ENCODE results near the gene RANBP1. TPM values are rescaled to one million over a fixed set of nuclear protein-coding genes. Genes with fewer than 3 reads are reported as not detected.
A peak's percentile ranks its signal among the peaks of the same experiment; 100 is the strongest.

The RANBP1 gene
- total and polyA plus RNA-seq, 9 of the 15 experiments (the other 6 are each of a cell fraction or from before 2014, with no cell fraction given), result 162 to 2,891 (median 1,289) TPM

GRCh38 chr22:20068640-20069039 lies 47.3 kb upstream of the RANBP1 start:
- DNase-seq (ENCODE audit: extremely low read depth in 1 of 4, low spot score in 3 of 4), result no peak
- Histone ChIP-seq H3K36me3 (ENCODE audit: control insufficient read depth, insufficient read depth, low read length) (peaks cover 14% of the 10 kb centered on the region; the same call in 2 of the 3 replicates), H3K9me3 (replicated peaks; ENCODE audit: control insufficient read depth, insufficient read depth, low read depth, low read length) (no peaks in the 10 kb centered on the region), H2AFZ (ENCODE audit: low read depth, low read length) (no peak overlapping the region), H3K9me1 (ENCODE audit: control insufficient read depth, insufficient read depth, low read length) (no peaks in the 10 kb centered on the region), H3K4me1 (replicated peaks in 1 of 2; ENCODE audit: control insufficient read depth in 2 of 2, insufficient read depth in 2 of 2, low read length in 2 of 2) (peaks cover 32 to 46% of the 10 kb centered on the region in 2 experiments), H3K4me2 (ENCODE audit: insufficient read depth, low read length) (no peak overlapping the region), H3K4me3 (no peak overlapping the region), H3K27ac (ENCODE audit: extremely low read depth, low read depth, low read length) (no peak overlapping the region), H3K79me2 (ENCODE audit: control insufficient read depth, insufficient read depth, low read length) (no peaks in the 10 kb centered on the region), H3K27me3 (ENCODE audit: control insufficient read depth in 2 of 2, insufficient read depth in 2 of 2, low read length in 2 of 2) (no peaks in the 10 kb centered on the region), H4K20me1 (replicated peaks; ENCODE audit: control insufficient read depth, insufficient read depth, low read length) (0 out of 2 replicates have a peak, but pooled peaks cover 12% of the 10 kb centered on the region), H3K9ac (ENCODE audit: insufficient read depth in 1 of 2, low read depth in 2 of 2, low read length in 2 of 2) (peak overlapping the region in 1 of 2 experiments; percentile 21; a peak in 2 of 4 replicates)
- no peak for ATAC-seq
- 87% methylated on average over 7 of the region's 7 CpGs for WGBS (ENCODE audit: insufficient coverage, low coverage, missing lambda C conversion rate)
- BruUV-seq (replicated peaks), result no TSS peak
- ChIA-PET CTCF (ENCODE audit: low intra/inter-chr PET ratio) (no interaction called here), POLR2A (interaction anchor here (0.6 to 7.0 kb wide), 12 partner anchors 8 to 228 kb away, joined by 3 to 77 read pairs (median 4); partner anchors contain the start of gene DGCR8)
- intact Hi-C loops (cut with micrococcal nuclease), result no loop called here
- FAIRE-seq, result no peak
- in situ Hi-C loops (cut with MboI), result no loop called here
- TF ChIP-seq KDM5B (IDR thresholded peaks at IDR 0.05; ENCODE audit: insufficient replicate concordance, low read depth, low read length) (no peak), NCOA1 (IDR thresholded peaks at IDR 0.05; ENCODE audit: low read depth) (no peak), ZNF57 (CRISPR knock-in tag; IDR thresholded peaks at IDR 0.05) (no peak), ZFP91 (CRISPR knock-in tag; IDR thresholded peaks at IDR 0.05) (no peak), ZNF431 (CRISPR knock-in tag; IDR thresholded peaks at IDR 0.05) (no peak), CHD2 (IDR thresholded peaks at IDR 0.05; ENCODE audit: low read depth, low read length) (0 out of 2 replicates have a peak, but pooled peaks have one; percentile 8), ZNF551 (CRISPR knock-in tag; IDR thresholded peaks at IDR 0.05) (no peak)
- TF ChIP-seq, protein P1, sequence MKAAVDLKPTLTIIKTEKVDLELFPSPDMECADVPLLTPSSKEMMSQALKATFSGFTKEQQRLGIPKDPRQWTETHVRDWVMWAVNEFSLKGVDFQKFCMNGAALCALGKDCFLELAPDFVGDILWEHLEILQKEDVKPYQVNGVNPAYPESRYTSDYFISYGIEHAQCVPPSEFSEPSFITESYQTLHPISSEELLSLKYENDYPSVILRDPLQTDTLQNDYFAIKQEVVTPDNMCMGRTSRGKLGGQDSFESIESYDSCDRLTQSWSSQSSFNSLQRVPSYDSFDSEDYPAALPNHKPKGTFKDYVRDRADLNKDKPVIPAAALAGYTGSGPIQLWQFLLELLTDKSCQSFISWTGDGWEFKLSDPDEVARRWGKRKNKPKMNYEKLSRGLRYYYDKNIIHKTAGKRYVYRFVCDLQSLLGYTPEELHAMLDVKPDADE (conservative IDR thresholded peaks at IDR 0.05; ENCODE audit: control insufficient read depth, low read depth, low read length), result 0 out of 2 replicates have a peak, but pooled peaks have one; percentile 32
- TF ChIP-seq, protein P2, sequence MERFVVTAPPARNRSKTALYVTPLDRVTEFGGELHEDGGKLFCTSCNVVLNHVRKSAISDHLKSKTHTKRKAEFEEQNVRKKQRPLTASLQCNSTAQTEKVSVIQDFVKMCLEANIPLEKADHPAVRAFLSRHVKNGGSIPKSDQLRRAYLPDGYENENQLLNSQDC (CRISPR knock-in tag; IDR thresholded peaks at IDR 0.05), result peak; percentile 25; the same call in 1 of the 2 replicates
- TF ChIP-seq, protein P3, sequence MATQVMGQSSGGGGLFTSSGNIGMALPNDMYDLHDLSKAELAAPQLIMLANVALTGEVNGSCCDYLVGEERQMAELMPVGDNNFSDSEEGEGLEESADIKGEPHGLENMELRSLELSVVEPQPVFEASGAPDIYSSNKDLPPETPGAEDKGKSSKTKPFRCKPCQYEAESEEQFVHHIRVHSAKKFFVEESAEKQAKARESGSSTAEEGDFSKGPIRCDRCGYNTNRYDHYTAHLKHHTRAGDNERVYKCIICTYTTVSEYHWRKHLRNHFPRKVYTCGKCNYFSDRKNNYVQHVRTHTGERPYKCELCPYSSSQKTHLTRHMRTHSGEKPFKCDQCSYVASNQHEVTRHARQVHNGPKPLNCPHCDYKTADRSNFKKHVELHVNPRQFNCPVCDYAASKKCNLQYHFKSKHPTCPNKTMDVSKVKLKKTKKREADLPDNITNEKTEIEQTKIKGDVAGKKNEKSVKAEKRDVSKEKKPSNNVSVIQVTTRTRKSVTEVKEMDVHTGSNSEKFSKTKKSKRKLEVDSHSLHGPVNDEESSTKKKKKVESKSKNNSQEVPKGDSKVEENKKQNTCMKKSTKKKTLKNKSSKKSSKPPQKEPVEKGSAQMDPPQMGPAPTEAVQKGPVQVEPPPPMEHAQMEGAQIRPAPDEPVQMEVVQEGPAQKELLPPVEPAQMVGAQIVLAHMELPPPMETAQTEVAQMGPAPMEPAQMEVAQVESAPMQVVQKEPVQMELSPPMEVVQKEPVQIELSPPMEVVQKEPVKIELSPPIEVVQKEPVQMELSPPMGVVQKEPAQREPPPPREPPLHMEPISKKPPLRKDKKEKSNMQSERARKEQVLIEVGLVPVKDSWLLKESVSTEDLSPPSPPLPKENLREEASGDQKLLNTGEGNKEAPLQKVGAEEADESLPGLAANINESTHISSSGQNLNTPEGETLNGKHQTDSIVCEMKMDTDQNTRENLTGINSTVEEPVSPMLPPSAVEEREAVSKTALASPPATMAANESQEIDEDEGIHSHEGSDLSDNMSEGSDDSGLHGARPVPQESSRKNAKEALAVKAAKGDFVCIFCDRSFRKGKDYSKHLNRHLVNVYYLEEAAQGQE (IDR thresholded peaks at IDR 0.05; ENCODE audit: borderline replicate concordance), result no peak
- TF ChIP-seq, protein P3 (CRISPR knock-in tag; IDR thresholded peaks at IDR 0.05; ENCODE audit: low read depth), result 0 out of 2 replicates have a peak, but pooled peaks have one; percentile 13

Measured in K562 (cell line).